HG02588 (cell line): ENCODE data around the gene SLC39A11.

Source experiments
- ATAC-seq: cut with Tn5 transposase; IDR thresholded peaks from one replicate; pipeline ENCODE4 v1.9.1; 2021; ENCODE audit warnings: mild to moderate bottlenecking, moderate library complexity; ENCODE audit not compliant: unreplicated experiment

SLC39A11 gene

DNA sequence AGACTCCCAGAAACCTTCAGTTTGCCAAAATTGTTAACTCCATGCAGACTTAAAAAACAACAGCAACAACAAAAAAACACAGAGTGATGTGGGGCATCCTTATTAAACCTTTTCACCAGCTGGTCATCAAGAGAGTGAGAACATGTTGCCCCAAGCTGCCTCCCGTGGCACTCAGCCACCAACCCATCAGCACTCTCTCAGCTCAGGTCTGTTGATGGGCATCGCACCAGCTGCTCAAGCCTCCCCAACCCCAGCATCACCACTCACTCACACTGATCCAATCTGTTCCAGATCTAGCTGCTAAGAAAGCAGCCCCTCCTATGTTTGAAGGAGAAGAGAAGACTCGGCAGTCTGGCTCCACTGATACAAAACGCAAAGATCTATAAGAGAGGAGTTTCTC is 46.8 kb downstream of the SLC39A11 start:
- ATAC-seq, result no peak

DNA sequence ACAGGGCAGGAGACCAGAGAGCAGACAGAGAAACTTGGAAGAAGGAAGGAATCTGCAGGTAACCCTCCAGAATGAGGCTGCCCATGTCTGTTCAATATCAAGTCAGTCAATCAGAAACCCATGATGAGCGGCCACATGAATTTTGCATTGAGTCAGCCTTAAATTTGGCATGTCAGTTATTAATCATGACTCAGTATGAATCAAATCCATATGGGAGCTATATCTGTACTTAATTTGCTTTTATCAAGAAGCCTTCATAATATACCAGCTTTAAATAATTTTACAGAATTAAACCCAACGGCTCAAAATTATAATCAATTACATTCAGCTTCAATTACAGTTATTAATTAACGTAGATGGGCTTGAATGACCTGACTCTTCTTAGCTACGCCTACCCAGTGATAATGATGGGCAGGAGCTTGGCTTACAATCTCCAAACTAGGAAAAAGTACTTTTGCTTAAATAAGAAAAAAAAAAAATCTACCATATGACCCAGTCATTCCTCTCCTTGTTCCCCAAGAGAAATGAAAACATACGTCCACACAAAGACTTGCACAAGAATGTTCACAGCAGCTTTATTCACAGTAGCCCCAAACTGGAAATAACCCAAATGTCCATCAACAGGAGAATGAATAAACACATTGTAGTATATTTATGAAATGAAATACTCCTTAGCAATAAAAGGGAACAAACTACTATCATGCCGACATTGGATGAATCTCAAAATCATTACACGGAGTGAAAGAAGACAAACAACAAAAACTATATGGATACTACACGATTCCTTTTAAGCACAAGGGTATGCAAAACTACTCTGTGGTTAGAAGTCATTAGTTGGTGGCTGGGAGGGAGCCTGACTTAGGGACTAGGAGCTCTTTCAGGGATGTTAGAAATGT is 48.6 kb downstream of the SLC39A11 start:
- no peak for ATAC-seq

DNA sequence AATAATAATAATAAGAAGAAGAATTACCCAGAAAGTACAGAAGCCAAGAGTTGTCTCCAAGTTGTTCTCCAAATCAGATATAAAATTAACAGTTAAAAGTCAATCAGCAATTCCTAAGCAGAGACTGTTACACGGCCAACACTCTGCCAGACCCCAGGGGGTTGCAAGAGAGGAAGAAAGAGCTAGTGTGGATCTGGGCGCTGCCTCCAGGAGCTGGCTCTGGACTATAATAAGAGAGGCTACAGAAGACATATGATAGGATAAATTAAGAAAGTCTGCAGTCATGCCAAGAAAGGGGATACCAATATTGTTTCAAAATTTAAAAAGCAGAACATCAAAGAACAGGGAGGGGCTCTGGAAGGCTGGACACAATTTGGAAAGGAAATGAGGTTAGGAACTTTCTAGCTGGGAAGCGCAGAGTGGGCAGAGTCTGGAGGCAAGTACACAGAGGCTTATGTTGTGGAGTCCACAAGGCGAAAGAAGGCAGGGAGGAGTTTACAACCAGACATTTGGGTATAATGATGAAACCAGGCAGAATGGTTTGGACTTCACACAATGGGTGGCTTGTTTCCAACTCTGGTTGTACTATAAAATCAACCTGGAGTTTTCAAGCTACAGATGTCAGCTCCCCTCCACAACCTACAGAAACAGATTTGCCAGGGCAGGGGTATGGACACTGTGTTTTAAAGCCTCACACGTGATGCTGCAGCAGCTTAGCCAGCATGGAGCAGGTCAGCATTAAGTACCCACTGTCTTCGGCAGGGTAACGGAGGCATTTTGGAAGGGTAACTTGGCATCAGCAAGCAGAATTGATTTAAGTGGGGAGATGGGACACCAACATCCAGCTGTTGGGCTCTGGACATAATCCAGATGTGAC is 49.4 kb downstream of the SLC39A11 start:
- no peak for ATAC-seq

DNA sequence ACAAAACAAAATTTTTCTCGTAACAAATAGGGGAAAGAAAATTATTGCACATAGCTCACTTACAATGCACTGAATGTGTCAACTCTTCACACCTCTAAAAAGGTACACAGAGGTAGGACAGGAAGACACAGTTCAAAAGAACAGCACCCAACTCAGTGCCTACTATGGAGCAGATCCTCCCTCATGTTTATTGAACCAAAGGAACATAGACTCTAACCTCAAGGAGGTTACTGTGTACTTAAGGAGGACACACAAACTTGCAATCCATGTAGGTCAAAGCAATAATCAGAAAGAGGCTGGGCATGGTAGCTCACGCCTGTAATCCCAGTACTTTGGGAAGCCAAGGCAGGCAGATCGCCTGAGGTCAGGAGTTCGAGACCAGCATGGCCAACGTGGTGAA is 50.3 kb downstream of the SLC39A11 start:
- ATAC-seq, result no peak

DNA sequence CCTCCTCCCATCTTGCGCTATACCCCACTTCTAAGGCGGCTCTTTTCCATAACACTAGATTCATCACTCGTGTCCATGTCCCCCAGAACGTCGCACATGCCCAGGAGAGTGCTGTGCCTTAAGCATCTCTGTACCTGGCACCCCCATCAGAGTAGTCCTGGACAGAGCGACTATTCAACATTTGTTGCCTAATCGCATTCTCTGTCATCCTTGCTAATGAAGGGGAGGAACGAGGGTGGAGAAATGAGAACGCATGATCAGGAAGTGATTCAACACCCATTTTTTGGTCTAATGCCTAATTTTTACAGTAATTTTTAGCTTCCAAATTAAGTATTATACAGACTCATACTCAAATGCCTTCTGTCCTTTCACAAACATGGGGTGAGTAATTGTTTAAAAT is 53.2 kb downstream of the SLC39A11 start:
- ATAC-seq, result no peak

DNA sequence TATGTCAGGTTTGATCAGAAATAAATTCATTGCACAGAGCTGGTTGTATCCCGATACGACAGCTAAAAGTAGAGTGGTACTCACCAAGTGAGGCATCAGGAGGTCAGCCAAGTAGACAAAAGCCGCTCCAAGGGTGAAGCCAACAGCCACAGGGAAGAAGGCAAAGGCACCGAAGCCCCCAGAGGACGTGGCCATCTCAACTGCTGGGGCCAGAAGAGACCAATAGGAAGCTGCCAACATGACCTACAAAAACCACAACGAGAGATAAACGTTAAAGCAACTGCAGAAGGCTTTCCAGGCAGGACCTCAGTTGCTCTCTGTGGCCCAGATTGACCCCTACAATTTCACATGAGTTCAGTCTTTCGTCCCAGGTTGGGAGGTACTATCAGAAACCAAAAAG is 61.0 kb downstream of the SLC39A11 start:
- ATAC-seq, result no peak

DNA sequence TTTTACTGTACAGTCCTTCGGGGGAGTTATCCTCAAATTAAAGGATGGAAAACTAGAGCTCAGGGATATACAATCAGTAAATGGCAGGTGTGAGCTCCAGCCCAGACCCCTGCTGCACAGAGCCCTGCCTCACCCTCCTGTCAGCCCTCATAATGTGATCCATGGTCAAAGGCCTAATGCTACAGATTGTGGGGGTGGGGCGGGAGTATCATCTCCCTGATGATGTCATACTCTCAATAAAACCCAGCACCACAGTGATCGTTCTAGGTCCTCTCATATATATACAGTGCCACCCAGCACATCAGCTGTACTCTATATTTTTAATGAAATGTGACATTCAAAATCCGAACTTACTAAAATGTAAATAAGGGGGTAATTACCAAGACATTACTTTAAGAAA is 61.5 kb downstream of the SLC39A11 start:
- no peak for ATAC-seq

DNA sequence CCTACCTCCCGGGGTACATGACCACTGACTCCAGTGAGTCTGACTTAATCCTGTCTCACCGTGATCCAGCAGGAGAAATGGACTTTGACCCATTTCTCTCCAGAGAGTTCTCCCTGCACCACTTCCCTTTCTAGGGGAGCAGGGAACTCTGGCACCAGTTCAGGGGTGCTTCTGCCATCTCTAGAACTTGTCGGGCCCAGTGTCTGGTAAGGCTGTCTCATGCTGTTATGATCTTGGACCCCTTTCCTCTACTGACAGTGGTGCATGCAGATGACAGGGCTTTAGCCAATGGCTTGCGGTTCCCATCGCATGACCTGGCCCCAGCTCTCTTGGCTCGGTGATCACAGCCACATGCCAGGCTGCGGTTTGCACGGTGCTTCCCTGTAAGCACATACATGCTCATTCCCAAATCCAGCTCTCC is 62.0 kb downstream of the SLC39A11 start:
- no peak for ATAC-seq

DNA sequence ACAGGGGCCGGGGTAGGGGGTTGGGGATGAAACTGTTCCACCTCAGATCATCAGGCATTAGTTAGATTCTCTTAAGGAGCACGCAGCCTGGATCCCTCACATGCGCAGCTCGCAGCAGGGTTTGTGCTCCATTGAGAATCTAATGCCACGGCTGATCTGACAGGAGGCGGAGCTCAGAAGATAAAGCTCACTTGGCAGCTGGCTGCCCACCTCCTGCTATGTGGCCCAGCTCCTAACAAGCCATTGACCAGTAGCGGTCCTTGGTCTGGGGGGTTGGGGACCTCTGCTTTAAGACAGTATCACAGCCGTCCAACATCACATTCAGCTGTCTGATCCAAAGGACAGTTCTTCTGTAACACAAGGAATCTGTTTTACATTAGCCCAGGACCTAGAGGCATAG is 62.5 kb downstream of the SLC39A11 start:
- ATAC-seq, result no peak

DNA sequence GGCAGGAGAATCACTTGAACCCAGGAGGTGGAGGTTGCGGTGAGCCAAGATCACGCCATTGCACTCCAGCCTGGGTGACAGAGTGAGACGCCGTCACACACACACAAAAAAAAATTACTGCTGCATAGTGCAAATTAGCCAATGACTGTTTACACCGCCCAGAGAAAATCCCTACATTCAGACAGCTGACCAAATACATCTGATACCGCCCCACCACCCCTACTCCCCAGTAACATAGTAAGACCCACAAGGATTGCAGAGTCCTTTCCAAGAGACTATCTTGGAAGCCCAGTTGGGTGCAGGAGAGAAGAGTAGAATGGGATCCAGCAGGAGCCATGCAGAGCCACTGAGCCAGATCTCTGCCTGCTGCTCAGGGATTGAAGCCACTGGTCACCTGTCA is 63.5 kb downstream of the SLC39A11 start:
- no peak for ATAC-seq

DNA sequence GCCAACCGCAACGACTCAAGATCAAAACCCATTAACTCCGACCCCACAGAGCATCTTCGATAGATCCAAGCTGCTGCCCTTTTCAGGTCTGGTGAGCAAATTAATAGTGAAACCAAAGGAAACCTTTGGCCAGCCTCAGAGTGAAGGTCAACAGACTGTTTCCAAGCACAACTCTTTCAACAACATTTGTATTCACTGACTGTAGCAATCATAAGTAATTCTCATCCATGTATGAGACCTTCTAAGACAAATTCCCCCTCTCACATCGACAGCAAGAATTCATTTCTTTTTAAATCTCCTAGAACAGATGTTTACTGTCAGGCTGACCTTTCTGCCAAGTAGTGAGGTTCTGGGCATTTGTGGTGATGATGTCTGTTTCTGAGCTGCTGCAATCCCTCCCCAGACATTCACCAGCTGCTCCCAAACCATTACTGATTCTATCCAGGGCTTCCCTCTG is 64.2 kb downstream of the SLC39A11 start:
- ATAC-seq, result no peak

DNA sequence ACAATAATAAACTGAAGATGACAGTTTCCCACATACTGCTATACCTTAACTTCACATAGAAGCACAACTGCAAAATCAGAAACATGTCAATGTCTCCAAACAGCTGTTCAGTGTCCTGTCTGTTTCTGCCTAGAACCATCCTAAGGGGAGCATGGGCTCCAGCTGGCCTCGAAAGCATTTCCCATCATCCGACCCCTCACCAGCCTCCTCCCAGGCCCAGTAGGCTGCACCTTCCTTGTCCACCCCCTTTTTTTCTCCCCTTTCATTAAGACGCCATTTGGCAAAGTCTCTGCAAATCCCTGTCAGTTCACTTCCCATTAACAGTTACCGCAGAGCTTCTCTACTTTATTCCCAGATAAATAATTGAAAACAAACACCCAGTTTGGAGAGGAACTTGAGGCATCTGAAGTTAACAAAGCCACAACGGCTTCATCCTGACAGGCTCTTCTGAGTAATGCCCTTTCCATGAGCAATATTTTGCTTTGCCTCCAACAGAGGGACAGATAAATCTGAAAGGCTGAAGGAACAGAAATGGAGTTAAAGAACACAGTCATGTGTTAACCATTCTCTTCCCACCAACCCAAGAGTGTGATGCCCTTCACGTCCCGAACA is 65.3 kb downstream of the SLC39A11 start:
- ATAC-seq, result no peak

DNA sequence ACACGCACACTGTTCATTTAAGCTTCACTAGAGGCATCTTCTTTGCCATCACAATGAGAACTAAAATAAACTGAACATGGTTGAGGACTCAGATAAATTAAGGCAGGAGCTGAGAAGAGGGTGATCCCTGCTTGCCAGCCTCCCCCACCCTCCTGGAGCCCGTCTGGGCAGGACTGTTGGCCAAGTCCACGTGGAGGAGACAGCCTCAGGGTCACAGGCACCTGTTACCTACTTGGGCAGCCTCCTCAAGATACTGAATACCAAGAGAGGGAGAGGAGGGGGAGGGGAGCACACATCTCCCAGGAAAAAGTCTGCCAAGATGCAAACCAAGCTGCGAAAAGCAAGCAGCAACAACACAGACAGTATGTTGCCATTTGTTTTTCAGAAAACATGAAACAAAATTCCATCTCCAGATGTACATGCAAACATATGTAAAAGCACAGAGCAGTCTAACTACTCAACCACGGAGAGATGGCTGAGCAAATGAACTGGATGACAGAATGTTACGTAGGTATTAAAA is 67.4 kb downstream of the SLC39A11 start:
- no peak for ATAC-seq

DNA sequence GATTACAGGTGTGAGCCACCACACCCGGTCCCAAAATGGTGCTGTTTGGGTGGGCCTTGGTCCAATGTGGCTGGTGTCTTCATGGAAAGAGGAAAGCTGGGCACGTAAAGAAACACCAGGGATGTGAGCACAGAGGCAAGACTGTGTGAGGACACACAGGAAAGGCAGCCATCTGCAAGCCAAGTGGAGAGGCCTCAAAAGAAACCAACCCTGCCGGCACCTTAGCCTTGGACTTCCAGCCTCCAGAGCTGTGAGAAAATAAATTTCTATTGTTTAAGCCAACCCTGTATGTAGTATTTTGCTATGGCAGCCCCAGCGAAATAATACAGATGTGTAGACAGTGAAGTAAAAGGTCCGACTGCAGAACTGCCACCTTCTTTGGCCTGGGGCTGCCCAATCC is 68.7 kb downstream of the SLC39A11 start:
- no peak for ATAC-seq

DNA sequence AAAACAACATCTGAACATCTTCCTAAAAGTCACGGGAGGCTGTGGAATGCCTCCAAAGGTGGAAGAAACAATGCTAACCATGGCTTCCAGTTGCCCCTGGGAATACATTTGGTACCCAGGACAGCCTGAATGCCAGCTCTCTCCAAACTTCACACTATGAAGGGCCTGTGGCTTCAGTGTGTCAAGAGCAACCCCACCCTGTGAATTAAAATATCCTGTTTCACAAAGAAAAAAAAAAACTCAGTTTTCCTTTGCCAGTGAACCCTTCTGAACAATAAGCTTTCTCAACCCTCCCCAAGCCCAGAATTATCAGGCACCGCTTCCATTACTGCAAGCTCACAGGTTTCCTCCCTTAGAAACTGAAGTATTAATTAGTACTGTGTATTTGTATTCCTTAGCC is 69.8 kb downstream of the SLC39A11 start:
- ATAC-seq, result no peak

DNA sequence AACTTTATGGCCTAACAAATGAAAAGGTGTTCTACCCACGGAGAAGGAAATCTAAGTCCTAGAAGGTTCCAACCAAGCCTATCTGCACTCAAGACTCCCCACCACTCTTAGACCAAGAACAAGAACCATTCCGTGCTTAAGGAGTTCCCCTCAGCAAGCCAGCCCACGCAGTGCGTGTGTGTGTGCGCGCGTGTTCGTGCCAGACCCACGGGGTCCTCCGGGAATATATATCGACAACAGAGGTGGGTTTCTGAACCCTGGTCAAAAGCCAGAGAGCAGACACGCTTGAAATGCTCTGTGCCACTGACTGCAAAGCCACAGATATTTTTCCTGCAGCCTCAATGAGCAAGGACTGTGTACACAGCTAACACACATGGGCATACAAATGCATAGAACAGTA is 70.7 kb downstream of the SLC39A11 start:
- no peak for ATAC-seq

DNA sequence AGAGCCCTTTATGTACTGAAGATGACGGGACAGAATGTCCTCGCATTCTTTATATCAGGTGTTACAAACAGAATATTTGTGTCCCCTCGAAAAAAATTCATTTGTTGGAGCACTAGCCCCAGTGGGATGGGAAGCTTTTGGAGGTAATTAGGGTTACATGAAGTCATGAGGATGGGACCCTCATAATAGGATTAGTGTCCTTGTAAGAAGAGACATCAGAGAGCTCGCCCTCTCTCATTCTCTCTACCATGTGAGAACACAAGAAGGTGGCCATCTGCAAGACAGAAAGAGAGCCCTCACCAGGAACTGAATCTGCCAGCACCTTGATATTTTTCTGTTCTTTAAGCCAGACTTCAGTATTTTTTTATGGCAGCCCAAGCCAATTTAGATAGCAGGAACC is 72.4 kb downstream of the SLC39A11 start:
- no peak for ATAC-seq

DNA sequence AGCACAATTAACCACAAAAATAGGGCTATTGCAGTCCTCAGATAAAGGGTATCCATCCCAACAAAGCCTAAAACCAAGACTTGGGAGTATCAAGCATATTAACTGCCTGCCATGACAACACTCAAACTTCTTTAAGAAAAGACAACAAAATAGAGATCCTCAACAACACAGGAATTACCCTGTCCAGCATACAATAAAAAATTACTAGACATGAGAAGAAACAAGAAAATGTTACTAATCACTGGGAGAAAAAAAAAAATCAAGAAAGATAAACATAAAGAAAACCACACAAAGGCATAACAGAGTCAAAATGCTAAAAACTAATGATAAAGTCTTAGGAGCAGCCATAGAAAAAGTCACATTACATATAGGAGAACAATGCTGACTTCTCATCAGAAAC is 73.9 kb downstream of the SLC39A11 start:
- ATAC-seq, result no peak

DNA sequence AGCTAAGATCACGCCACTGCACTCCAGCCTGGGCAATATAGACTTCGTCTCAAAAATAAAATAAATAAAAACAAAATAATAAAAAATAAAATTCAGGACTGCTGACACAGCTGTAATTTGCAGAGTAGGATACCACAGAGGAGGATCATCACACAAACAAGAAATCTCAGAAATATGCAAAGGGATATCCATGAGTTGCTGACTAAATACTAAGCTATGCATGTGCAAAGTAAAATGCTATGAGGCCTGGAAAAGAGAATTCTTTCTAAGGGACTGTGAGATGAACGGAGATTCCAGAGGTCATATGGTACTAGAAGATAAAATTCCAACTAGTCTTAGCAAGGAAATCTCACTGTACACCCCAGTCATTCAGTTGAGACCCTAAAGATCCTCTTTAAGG is 74.8 kb downstream of the SLC39A11 start:
- ATAC-seq, result no peak

DNA sequence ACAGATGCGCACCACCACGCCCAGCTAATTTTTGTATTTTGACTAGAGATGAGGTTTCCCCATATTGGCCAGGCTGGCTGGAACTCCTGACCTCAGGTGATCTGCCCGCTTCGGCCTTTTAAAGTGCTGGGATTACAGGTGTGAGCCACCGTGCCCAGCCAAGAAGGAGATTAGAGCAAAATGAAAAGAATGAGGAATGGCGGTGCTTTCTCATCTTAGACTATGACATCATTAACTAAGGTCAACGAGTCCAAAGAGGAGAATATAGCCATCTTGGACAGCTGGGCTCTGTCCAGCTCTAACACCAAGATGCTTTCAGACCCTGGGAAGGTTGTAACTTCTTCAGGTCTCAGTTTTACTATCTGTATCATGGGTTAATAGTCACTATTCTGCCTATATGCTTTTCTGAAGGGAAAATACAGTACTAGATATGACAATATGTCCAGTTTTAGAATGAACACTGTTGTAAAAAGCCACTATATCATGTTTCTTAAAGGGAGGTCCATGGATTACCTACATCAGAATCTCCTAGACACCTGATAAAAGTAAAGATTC is 76.7 kb downstream of the SLC39A11 start:
- no peak for ATAC-seq
